ENCODE results near the gene TMEM165. TPM values are rescaled to one million over a fixed set of nuclear protein-coding genes. Genes with fewer than 3 reads are reported as not detected.
"Not testable (repeated sequence)": the region's sequence is repeated elsewhere in the genome, so short reads cannot be mapped to it uniquely, and the experiment has no call there.

TMEM165 gene
- total RNA-seq, 4 donors from 2014 or later = 188 to 357 (median 243) TPM

DNA sequence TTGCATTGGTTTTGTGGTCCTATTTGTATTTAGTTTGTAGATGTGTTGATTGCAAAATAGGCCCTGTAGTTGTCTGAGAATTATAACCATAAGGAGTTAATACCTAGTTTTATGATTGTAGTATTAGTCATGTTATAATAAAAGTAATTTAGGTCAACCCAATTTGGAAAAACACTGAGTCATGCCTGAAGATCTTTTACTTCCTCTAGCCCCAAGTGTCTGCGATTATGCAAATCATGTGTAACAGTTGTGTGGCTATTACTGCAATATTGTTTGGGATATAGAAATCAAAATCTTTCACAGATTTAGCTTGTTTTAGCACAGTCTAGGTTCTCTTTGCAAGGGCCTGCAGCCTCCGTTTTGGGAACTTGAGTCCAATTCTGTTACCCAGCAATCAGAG is 37.1 kb upstream of the TMEM165 start:
- no peak for DNase-seq (ENCODE audit: low spot score)
- peak; percentile 92 for ATAC-seq (ENCODE audit: low FRiP score)
- TF ChIP-seq CTCF (IDR thresholded peaks at IDR 0.05) = no peak

DNA sequence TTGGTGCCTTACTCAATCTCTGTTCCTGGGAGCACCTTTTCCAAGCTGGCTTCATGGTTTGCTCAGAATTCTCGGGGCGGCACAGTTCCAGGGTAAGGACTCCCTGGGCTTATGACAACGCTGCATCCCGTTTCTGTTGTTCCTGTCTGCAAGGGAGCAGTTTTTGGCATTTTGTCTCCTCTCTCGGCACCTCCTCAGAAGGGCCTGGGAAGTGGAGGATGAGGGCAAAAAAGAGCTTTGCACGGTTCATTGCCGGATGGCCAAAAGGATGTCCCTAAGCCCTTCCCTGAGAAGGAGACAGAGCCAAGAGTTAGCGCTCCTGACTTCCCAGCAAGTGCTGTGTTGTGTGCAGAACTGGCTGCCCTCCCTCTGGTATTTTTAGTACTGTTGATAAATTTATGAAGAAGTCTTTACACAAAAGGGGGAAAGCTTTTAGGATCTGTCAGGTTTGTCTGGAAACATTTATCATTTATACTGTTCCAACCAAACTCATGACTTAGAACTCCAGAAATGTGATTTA is 36.3 kb upstream of the TMEM165 start:
- no peak for DNase-seq (ENCODE audit: low spot score)
- ATAC-seq (ENCODE audit: low FRiP score) = no peak
- no peak for TF ChIP-seq CTCF (IDR thresholded peaks at IDR 0.05)

DNA sequence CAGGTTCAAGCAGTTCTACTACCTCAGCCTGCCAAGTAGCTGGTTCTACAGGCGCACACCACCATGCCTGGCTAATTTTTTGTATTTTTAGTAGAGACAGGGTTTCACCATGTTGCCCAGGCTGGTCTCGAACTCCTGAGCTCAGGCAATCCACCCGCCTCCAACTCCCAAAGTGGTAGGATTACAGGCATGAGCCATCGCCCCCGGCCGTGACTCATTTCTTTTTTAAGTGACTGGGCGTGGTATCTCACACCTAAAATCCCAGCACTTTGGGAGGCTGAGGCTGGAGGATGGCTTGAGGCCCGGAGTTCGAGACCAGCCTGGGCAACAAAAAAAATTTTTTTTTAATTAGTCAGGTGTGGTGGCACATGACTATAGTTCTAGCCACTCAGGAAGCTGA is 32.8 kb upstream of the TMEM165 start:
- not testable (repeated sequence) for ATAC-seq (ENCODE audit: low FRiP score); DNase-seq (ENCODE audit: low spot score)

- DNase-seq (ENCODE audit: low spot score) = no peak
- no peak for TF ChIP-seq CTCF (IDR thresholded peaks at IDR 0.05)
- no peak for ATAC-seq (ENCODE audit: low FRiP score)
Measured at GRCh38 chr4:55363691-55364351, 31.9 kb upstream of the TMEM165 start.

GRCh38 chr4:55364691-55365344 is 30.9 kb upstream of the TMEM165 start:
- TF ChIP-seq CTCF (IDR thresholded peaks at IDR 0.05) = no peak
- DNase-seq (ENCODE audit: low spot score) = no peak
- no peak for ATAC-seq (ENCODE audit: low FRiP score)

GRCh38 chr4:55365345-55365728 is 30.4 kb upstream of the TMEM165 start:
- DNase-seq (ENCODE audit: low spot score) = no peak
- ATAC-seq (ENCODE audit: low FRiP score) = no peak
- no peak for TF ChIP-seq CTCF (IDR thresholded peaks at IDR 0.05)

GRCh38 chr4:55366621-55367020 is 29.1 kb upstream of the TMEM165 start:
- TF ChIP-seq CTCF (IDR thresholded peaks at IDR 0.05) = no peak
- no peak for ATAC-seq (ENCODE audit: low FRiP score)
- DNase-seq (ENCODE audit: low spot score) = no peak

Data from omental fat pad (tissue), 4 donors.